Neural cell (in vitro differentiated cells): ENCODE measurements around the gene PRR14. TPM values are rescaled to one million over a fixed set of nuclear protein-coding genes. Genes with fewer than 3 reads are reported as not detected.

ENCODE experiments used
- H2AFZ ChIP-seq: fragments of 200-600, 300-800 bp; sonication (generic), shearing (Covaris generic); 2 replicates; pipeline ENCODE4 v1.6.0; 2014; ENCODE audit warnings: low read depth, mild to moderate bottlenecking, antibody characterized with exemption, low read length, moderate library complexity
- H3F3A ChIP-seq: fragments of 200-600 bp; shearing (Covaris generic); 2 replicates; pipeline ENCODE4 v1.6.1; 2016; ENCODE audit warnings: mild to moderate bottlenecking, moderate library complexity, mixed read lengths, antibody characterized with exemption, low read length; ENCODE audit not compliant: insufficient read depth, poor library complexity, severe bottlenecking
- H3K27ac ChIP-seq: fragments of 200-600, 300-800 bp; sonication (generic), shearing (Covaris generic); 2 replicates; pipeline ENCODE4 v1.5.1; 2014; ENCODE audit warnings: mild to moderate bottlenecking, low read length, moderate library complexity
- H3K27me3 ChIP-seq: fragments of 300-800, 200-600 bp; sonication (generic), shearing (Covaris generic); 2 replicates; pipeline ENCODE4 v1.6.0; 2014; ENCODE audit warnings: mild to moderate bottlenecking, low read depth, low read length, moderate library complexity; ENCODE audit not compliant: insufficient read depth
- H3K36me3 ChIP-seq: fragments of 300-800, 200-600 bp; sonication (generic), shearing (Covaris generic); 2 replicates; pipeline ENCODE4 v1.5.1; 2014; ENCODE audit warnings: mild to moderate bottlenecking, antibody characterized with exemption, low read length, moderate library complexity; ENCODE audit not compliant: insufficient read depth
- H3K4me2 ChIP-seq: fragments of 300-800, 200-600 bp; sonication (generic), shearing (Covaris generic); 2 replicates; pipeline ENCODE4 v1.6.0; 2014; ENCODE audit warnings: mild to moderate bottlenecking, low read length
- H3K4me3 ChIP-seq: fragments of 300-800, 200-600 bp; sonication (generic), shearing (Covaris generic); 2 replicates; pipeline ENCODE4 v1.5.1; 2014; ENCODE audit warnings: mild to moderate bottlenecking, low read length, moderate library complexity
- H3K79me2 ChIP-seq: fragments of 200-600 bp; shearing (Covaris generic); replicated peaks from 2 replicates; pipeline ENCODE4 v1.6.0; 2014; ENCODE audit warnings: mild to moderate bottlenecking, low read length, moderate library complexity; ENCODE audit not compliant: insufficient read depth
- H3K9ac ChIP-seq: fragments of 300-800, 200-600 bp; sonication (generic), shearing (Covaris generic); 2 replicates; pipeline ENCODE4 v1.6.1; 2016; ENCODE audit warnings: mild to moderate bottlenecking, low read length, mixed read lengths
- H3K9me2 ChIP-seq: fragments of 200-600 bp; shearing (Covaris generic); 2 replicates; pipeline ENCODE4 v1.6.1; 2016; ENCODE audit warnings: mild to moderate bottlenecking, low read length, mixed read lengths; ENCODE audit not compliant: insufficient read depth
- H3K9me3 ChIP-seq: fragments of 200-600, 300-800 bp; sonication (generic), shearing (Covaris generic); 2 replicates; pipeline ENCODE4 v1.6.1; 2016; ENCODE audit warnings: mild to moderate bottlenecking, mixed run types, low read length, moderate library complexity, mixed read lengths
- H4K20me1 ChIP-seq: fragments of 200-600 bp; shearing (Covaris generic); 2 replicates; pipeline ENCODE4 v1.6.1; 2016; ENCODE audit warnings: mild to moderate bottlenecking, mixed run types; ENCODE audit not compliant: insufficient read depth
- EP300 ChIP-seq: fragments of 450-650 bp; conservative IDR thresholded peaks from 2 replicates; pipeline ENCODE4 v1.6.1; 2014; ENCODE audit warnings: antibody characterized with exemption, mild to moderate bottlenecking, moderate library complexity; ENCODE audit not compliant: poor library complexity, severe bottlenecking
- EZH2 ChIP-seq: fragments of 200-600, 300-800 bp; shearing (Covaris generic), sonication (generic); IDR thresholded peaks from 2 replicates; pipeline ENCODE4 v1.6.1; 2014; ENCODE audit warnings: antibody characterized with exemption, low read length, borderline replicate concordance, mild to moderate bottlenecking; ENCODE audit not compliant: insufficient read depth, poor library complexity, severe bottlenecking
- MXI1 ChIP-seq: fragments of 450-650 bp; conservative IDR thresholded peaks from 2 replicates; pipeline ENCODE4 v1.6.1; 2014; ENCODE audit warnings: antibody characterized with exemption, mild to moderate bottlenecking; ENCODE audit not compliant: poor library complexity, severe bottlenecking
- POLR2AphosphoS5 ChIP-seq: IDR thresholded peaks from 2 replicates; pipeline ENCODE4 v1.6.1; 2012
- RAD21 ChIP-seq: fragments of 450-650 bp; conservative IDR thresholded peaks from 2 replicates; pipeline ENCODE4 v1.6.1; 2014; ENCODE audit warnings: antibody characterized with exemption, mild to moderate bottlenecking, moderate library complexity
- SMC3 ChIP-seq: fragments of 450-650 bp; conservative IDR thresholded peaks from 2 replicates; pipeline ENCODE4 v1.6.1; 2014; ENCODE audit warnings: antibody characterized with exemption, mild to moderate bottlenecking, moderate library complexity; ENCODE audit not compliant: poor library complexity
- TAF1 ChIP-seq: IDR thresholded peaks from 2 replicates; pipeline ENCODE4 v1.6.1; 2012; ENCODE audit warnings: low read depth
- polyA plus RNA-seq: library from polyadenylated mRNA; depleted of rRNA; stranded (reverse); fragments of >200 nt; gene quantifications from 2 replicates; pipeline ENCODE4 v1.2.3, GENCODE V29; 2014
- TF ChIP-seq, protein P1 (sequence below): IDR thresholded peaks from 2 replicates; pipeline ENCODE4 v1.6.1; 2012; ENCODE audit warnings: borderline replicate concordance
- TF ChIP-seq, protein P2 (sequence below): fragments of 450-650 bp; IDR thresholded peaks from 2 replicates; pipeline ENCODE4 v1.5.1; 2014; ENCODE audit warnings: antibody characterized with exemption, mild to moderate bottlenecking, moderate library complexity; ENCODE audit not compliant: poor library complexity, severe bottlenecking

Gene PRR14
- polyA plus RNA-seq, 1 donor from 2014 or later, result 23.3 TPM

DNA sequence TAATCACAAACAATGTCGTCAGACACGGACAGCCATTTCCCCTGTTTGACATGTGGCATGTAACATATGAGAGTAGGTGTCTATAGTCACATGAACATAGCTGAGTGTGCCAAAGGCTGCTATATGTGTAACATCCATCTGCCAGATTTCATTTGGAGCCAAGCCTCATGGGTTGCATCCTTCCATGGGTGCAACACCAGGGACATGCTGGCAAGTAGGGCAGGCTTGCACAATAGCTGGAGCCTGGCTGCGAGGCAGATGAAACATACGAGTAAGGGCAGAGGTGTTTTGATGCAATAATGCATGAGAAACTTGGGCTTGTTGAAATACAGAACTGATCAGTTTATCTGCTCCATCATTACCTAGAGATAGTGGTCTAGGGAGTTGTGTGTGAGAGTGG is 31.6 kb upstream of the PRR14 start:
- Histone ChIP-seq H3K27ac (no peak overlapping the region), H3K4me3 (no peak overlapping the region), H2AFZ (no peak overlapping the region), H3K79me2 (no peaks in the 10 kb centered on the region), H3K36me3 (no peaks in the 10 kb centered on the region), H3K9me3 (no peaks in the 10 kb centered on the region), H3K9me2 (no peaks in the 10 kb centered on the region), H3F3A (no peaks in the 10 kb centered on the region), H3K27me3 (no peaks in the 10 kb centered on the region), H4K20me1 (no peaks in the 10 kb centered on the region), H3K9ac (no peak overlapping the region), H3K4me2 (no peak overlapping the region)
- TF ChIP-seq TAF1, result no peak
- TF ChIP-seq SMC3, result no peak
- no peak for TF ChIP-seq EP300
- TF ChIP-seq MXI1, result no peak
- TF ChIP-seq, protein P1, sequence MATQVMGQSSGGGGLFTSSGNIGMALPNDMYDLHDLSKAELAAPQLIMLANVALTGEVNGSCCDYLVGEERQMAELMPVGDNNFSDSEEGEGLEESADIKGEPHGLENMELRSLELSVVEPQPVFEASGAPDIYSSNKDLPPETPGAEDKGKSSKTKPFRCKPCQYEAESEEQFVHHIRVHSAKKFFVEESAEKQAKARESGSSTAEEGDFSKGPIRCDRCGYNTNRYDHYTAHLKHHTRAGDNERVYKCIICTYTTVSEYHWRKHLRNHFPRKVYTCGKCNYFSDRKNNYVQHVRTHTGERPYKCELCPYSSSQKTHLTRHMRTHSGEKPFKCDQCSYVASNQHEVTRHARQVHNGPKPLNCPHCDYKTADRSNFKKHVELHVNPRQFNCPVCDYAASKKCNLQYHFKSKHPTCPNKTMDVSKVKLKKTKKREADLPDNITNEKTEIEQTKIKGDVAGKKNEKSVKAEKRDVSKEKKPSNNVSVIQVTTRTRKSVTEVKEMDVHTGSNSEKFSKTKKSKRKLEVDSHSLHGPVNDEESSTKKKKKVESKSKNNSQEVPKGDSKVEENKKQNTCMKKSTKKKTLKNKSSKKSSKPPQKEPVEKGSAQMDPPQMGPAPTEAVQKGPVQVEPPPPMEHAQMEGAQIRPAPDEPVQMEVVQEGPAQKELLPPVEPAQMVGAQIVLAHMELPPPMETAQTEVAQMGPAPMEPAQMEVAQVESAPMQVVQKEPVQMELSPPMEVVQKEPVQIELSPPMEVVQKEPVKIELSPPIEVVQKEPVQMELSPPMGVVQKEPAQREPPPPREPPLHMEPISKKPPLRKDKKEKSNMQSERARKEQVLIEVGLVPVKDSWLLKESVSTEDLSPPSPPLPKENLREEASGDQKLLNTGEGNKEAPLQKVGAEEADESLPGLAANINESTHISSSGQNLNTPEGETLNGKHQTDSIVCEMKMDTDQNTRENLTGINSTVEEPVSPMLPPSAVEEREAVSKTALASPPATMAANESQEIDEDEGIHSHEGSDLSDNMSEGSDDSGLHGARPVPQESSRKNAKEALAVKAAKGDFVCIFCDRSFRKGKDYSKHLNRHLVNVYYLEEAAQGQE, result no peak
- no peak for TF ChIP-seq EZH2
- TF ChIP-seq, protein P2, sequence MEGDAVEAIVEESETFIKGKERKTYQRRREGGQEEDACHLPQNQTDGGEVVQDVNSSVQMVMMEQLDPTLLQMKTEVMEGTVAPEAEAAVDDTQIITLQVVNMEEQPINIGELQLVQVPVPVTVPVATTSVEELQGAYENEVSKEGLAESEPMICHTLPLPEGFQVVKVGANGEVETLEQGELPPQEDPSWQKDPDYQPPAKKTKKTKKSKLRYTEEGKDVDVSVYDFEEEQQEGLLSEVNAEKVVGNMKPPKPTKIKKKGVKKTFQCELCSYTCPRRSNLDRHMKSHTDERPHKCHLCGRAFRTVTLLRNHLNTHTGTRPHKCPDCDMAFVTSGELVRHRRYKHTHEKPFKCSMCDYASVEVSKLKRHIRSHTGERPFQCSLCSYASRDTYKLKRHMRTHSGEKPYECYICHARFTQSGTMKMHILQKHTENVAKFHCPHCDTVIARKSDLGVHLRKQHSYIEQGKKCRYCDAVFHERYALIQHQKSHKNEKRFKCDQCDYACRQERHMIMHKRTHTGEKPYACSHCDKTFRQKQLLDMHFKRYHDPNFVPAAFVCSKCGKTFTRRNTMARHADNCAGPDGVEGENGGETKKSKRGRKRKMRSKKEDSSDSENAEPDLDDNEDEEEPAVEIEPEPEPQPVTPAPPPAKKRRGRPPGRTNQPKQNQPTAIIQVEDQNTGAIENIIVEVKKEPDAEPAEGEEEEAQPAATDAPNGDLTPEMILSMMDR, result no peak
- TF ChIP-seq RAD21, result no peak
- TF ChIP-seq POLR2AphosphoS5, result no peak

GRCh38 chr16:30619638-30620037 is 31.1 kb upstream of the PRR14 start:
- no peak overlapping the region for H3K4me2 ChIP-seq
- no peak overlapping the region for H2AFZ ChIP-seq
- H3K36me3 ChIP-seq, result no peaks in the 10 kb centered on the region
- H3K4me3 ChIP-seq, result no peak overlapping the region
- no peaks in the 10 kb centered on the region for H3K9me2 ChIP-seq
- no peak overlapping the region for H3K9ac ChIP-seq
- no peaks in the 10 kb centered on the region for H3K27me3 ChIP-seq
- TF ChIP-seq EP300 (no peak), SMC3 (no peak), EZH2 (no peak), POLR2AphosphoS5 (no peak), TAF1 (no peak), RAD21 (no peak), MXI1 (no peak)
- TF ChIP-seq, protein P1, result no peak
- TF ChIP-seq, protein P2, result no peak
- H3K9me3 ChIP-seq, result no peaks in the 10 kb centered on the region
- no peaks in the 10 kb centered on the region for H3F3A ChIP-seq
- H3K79me2 ChIP-seq, result no peaks in the 10 kb centered on the region
- H3K27ac ChIP-seq, result no peak overlapping the region
- no peaks in the 10 kb centered on the region for H4K20me1 ChIP-seq
